HG03039 (cell line): Measurements from ENCODE around the gene COX6A2.
A peak's percentile ranks its signal among the peaks of the same experiment; 100 is the strongest.

ENCODE experiments used
- ATAC-seq: cut with Tn5 transposase; IDR thresholded peaks from one replicate; pipeline ENCODE4 v1.9.1; 2021; ENCODE audit warnings: mild to moderate bottlenecking, moderate library complexity; ENCODE audit not compliant: unreplicated experiment

Gene COX6A2

GRCh38 chr16:31411024-31411844, 16.9 kb downstream of the COX6A2 start:
- ATAC-seq = no peak

- ATAC-seq = no peak
These were observed 18.1 kb downstream of the COX6A2 start for GRCh38 chr16:31410082-31410481.

- ATAC-seq = no peak
These were observed 18.7 kb downstream of the COX6A2 start for GRCh38 chr16:31409433-31409832.

- ATAC-seq = no peak
These were observed 20.8 kb downstream of the COX6A2 start for GRCh38 chr16:31407406-31407805.

- ATAC-seq = no peak
These were observed 23.7 kb downstream of the COX6A2 start for GRCh38 chr16:31404353-31405064.

- ATAC-seq = no peak
These were observed 24.4 kb downstream of the COX6A2 start for GRCh38 chr16:31403590-31404352.

DNA sequence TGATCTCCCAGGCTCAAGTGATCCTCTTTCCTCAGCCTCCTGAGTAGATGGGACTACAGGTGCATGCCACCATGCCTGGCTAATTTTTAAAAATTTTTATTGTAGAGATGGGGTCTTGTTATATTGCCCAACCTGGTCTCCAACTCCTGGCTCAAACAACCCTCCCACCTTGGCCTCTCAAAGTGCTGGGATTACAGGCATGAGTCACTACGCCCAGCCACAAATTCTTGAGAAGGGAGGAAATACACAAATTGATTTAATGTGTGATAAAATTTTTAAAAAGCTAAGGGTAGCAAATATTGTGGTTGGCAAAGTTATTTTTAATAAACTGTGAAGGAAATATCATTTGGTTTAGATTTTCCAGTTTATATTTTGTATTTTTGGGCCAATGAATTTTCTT, 25.5 kb downstream of the COX6A2 start:
- ATAC-seq = no peak

GRCh38 chr16:31401436-31401835, 26.7 kb downstream of the COX6A2 start:
- ATAC-seq = no peak

DNA sequence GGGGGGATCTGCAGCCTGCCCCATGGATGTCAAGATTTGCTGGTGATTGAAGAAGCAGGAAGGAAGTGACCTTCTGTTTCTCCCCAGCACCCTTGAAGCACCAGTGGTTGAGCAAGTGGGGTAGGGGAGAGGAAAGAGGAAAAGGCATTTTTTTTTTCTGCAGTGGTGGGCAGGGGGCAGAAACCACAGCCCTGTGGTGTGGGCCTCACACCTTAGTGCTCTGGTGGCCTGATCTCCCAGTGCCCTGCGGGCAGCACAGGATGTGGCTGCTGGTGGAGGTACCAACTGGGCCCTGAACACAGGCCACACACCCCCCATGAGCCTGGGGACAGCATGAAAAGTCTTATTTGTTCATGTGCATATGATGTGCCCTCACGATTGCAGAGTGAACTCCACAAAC, 28.0 kb downstream of the COX6A2 start:
- no peak for ATAC-seq

DNA sequence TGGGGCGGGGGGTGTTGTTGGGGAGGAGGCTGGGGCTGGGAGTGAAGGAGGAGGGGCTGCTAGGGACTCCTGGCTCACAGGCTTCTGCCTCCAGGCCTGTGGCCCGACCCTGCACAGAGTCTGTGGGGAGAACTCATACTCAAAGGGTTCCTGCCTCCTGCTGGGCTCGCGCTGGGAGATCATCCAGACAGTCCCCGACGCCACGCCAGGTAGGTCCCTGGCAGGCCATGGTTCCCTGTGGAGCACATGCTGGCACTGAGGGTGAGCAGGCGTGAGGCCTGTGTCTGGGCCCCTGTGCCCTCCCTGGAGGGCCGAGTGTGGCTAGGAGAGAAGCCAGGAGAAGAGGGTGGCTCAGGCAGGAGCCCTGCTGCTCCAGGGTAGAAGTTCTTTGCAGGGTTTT, 30.5 kb downstream of the COX6A2 start:
- no peak for ATAC-seq

DNA sequence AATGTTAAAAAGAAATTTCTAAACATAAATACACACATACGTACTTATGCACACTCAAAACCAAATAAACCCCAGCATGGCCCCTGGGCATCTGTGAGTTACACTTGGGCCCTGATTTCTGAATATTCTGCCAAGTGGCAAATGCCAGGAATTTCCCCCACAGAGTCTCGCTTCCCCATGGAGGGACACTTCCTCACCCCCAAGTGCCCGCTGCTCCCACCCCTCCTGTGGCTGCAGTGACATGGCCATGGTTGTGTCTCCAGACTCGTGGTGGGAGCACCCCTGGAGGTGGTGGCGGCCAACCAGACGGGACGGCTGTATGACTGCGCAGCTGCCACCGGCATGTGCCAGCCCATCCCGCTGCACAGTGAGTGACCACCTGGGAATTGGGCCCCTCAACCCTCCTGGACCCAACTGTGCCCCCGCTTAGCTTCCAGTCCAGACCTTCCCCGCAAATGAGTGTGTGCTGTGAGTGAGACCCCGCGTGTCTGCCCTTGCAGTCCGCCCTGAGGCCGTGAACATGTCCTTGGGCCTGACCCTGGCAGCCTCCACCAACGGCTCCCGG, 31.0 kb downstream of the COX6A2 start:
- ATAC-seq = no peak

DNA sequence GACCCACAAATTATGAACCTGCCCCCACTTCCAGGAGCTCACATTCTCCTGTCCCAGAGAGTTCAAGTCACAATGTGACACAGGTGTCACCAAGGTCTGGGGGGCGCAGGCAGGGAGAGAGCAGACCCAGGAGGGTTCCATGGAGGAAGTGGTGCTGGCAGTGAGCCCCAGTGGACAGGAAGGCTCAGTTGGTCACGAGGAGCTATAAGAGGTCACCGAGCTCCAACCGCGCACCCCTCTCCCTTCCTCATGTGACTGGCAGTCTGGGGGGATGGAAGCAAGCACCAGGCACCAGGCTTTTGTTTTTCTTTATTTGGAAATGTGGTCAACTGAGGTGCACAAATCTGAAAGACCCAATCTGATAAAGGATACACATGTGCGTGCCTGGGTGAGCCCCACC, 32.5 kb downstream of the COX6A2 start:
- ATAC-seq = no peak

- ATAC-seq = no peak
These were observed 35.1 kb downstream of the COX6A2 start, which contains the start of gene ITGAD for GRCh38 chr16:31393056-31393455. TSS of gene ITGAD (plus strand) at chr16:31393335. CDS start at chr16:31393361, 26 bp downstream.

DNA sequence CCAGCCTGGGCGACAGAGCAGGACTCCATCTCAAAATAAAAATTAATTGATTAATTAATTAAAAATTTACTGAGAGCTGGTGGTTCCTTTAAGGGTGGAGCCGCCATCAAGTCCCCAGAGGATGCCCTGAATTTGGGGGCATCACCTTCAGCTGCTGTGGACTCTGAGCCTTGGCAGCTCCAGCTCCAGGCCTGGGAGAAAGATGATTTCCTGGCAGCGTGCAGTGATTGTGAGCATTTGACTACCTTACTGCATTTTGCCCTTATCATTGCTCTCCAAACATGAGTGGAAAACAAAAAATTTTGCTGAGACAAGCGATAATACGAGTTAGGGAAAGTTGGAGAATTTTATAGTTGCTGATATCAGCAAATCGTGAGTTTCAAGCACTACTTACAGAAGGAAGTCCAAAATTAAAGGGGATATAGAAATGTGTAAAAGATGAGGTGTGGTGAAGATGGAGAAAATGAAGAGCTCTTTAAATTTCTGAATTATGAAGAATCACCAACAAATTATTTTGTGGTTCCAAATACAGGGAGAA, 37.6 kb downstream of the COX6A2 start:
- no peak for ATAC-seq

- ATAC-seq = no peak
These were observed 39.6 kb downstream of the COX6A2 start for GRCh38 chr16:31388535-31388934.

DNA sequence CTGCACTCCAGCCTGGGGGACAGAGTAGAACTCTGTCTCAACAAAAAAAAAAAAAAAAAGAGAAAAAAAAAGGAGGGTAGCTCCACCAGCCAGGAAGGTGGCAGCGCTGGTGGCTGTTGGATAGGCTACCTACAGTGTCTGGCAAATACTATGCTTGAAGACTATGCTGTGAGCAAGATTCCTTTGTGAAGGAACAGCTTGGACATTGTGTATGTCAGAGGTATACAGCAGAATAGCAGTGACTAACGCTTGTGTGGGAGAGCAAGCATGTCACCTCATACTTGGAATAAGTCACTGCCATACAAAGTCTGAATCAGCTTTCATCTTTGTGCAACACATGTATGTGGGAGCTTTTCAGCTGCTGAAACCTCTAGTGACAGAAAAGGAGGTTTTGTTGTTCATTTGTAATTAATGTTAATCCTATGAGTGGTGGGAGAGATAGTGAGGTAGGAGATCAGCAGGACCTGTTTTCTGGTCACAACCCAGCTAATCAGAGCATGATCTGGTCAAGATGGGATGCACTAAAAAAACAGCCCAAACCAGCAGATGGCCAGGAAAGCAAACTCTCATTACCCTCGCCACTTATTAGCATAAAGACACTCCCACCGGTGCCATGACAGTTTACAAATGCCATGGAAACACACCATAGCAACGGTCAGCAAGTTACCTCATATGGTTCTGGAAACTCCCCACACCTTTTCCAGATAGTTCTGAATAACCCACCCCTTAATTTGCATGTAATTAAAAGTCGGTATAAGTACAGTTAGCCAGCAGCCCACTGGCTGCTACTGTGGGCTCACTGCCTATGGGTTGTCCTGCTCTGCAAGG, 41.8 kb downstream of the COX6A2 start:
- ATAC-seq = peak; percentile 54

DNA sequence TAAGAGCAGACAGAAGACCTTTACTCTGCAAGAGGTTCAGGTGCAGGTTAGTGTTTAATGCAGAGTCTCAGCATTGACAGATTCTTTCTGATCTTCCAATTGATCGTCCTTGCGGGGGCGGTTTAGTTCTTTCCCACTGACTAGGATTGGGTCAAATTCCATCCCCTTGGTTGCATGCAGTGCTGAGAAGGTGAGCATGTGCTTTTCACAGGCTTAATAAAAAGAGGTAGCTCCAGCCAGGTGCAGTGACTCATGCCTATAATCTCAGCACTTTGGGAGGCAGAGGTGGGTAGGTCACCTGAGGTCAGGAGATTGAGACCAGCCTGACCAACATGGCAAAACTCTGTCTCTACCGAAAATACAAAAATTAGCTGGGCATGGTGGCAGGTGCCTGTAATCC, 42.5 kb downstream of the COX6A2 start:
- ATAC-seq = no peak

GRCh38 chr16:31382485-31383161, 45.5 kb downstream of the COX6A2 start:
- no peak for ATAC-seq

DNA sequence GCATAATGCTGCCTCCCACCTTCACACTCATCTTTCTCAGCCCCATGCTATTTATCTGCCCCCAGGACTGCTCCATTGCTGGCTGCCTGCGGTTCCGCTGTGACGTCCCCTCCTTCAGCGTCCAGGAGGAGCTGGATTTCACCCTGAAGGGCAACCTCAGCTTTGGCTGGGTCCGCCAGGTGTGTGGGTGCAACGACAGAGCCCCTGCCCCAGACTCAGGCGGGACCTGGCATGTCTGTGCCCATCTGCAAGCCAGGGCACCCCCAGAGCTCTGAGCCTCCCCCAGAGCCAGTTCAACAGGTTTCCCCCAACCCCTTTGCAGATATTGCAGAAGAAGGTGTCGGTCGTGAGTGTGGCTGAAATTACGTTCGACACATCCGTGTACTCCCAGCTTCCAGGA, 48.0 kb downstream of the COX6A2 start:
- ATAC-seq = no peak
